ENCODE data around the gene ZFP90.

- TF ChIP-seq CTCF (IDR thresholded peaks at IDR 0.05) = no peak
- TF ChIP-seq POLR2AphosphoS5 (IDR thresholded peaks at IDR 0.05) = no peak
Measured at GRCh38 chr16:68612996-68613395, 73.9 kb downstream of the ZFP90 start.
